TTC549 (cell line): ENCODE data around the gene TMEM219.
"Not testable (repeated sequence)": the region's sequence is repeated elsewhere in the genome, so short reads cannot be mapped to it uniquely, and the experiment has no call there.

ENCODE experiments used
- FAIRE-seq: peaks from 2 replicates; lab custom pipeline; 2012; peaks lifted over from hg19 to GRCh38; lab: Jason Lieb, UNC

Gene TMEM219

GRCh38 chr16:29951625-29952365, 10.1 kb upstream of the TMEM219 start:
- FAIRE-seq = no peak

- no peak for FAIRE-seq
These were observed 3.1 kb upstream of the TMEM219 start for GRCh38 chr16:29958756-29959155.

- no peak for FAIRE-seq
These were observed 2.6 kb upstream of the TMEM219 start for GRCh38 chr16:29959293-29959692.

- FAIRE-seq = not testable (repeated sequence)
These were observed 2.1 kb upstream of the TMEM219 start for GRCh38 chr16:29959821-29960220.

- no peak for FAIRE-seq
These were observed 776 bp upstream of the TMEM219 start for GRCh38 chr16:29961127-29961478.

- FAIRE-seq = no peak
These were observed 590 bp downstream of the TMEM219 start for GRCh38 chr16:29962344-29962994.

GRCh38 chr16:29963021-29963743, 1.3 kb downstream of the TMEM219 start:
- no peak for FAIRE-seq

GRCh38 chr16:29968205-29968604, 6.3 kb downstream of the TMEM219 start:
- FAIRE-seq = no peak

GRCh38 chr16:29971304-29971703, 9.4 kb downstream of the TMEM219 start:
- FAIRE-seq = no peak

GRCh38 chr16:29972500-29972899, 10.6 kb downstream of the TMEM219 start:
- FAIRE-seq = no peak

GRCh38 chr16:29972992-29973383, 11.1 kb downstream of the TMEM219 start:
- no peak for FAIRE-seq

- FAIRE-seq = peak; percentile 32
These were observed 11.7 kb downstream of the TMEM219 start, which contains the start of gene TAOK2 for GRCh38 chr16:29973384-29974246. TSS of gene TAOK2 (plus strand) at chr16:29973868. CDS start at chr16:29977773, 3,905 bp downstream.

- no peak for FAIRE-seq
These were observed 12.6 kb downstream of the TMEM219 start for GRCh38 chr16:29974291-29975133.

- FAIRE-seq = no peak
These were observed 13.3 kb downstream of the TMEM219 start for GRCh38 chr16:29975134-29975538.

- no peak for FAIRE-seq
These were observed 14.1 kb downstream of the TMEM219 start for GRCh38 chr16:29975811-29976511.

- no peak for FAIRE-seq
These were observed 15.4 kb downstream of the TMEM219 start for GRCh38 chr16:29977063-29977825.

GRCh38 chr16:29978081-29978480, 16.2 kb downstream of the TMEM219 start:
- no peak for FAIRE-seq

GRCh38 chr16:29978564-29979270, 16.8 kb downstream of the TMEM219 start:
- no peak for FAIRE-seq
